Erythroblast (primary cell): Measurements from ENCODE around the gene MYOM3.

Source experiments
- GATA1 ChIP-seq: IDR thresholded peaks from 2 replicates; pipeline ENCODE4 v1.6.1; 2011; ENCODE audit warnings: low read depth, mild to moderate bottlenecking, control low read depth, low read length, moderate library complexity
- POLR2A ChIP-seq: IDR thresholded peaks from 2 replicates; pipeline ENCODE4 v1.6.1; 2011; ENCODE audit warnings: mild to moderate bottlenecking, low read length

- TF ChIP-seq POLR2A: no peak
- no peak for TF ChIP-seq GATA1
Measured at GRCh38 chr1:24052220-24052619, 59.7 kb downstream of the MYOM3 start.
